SK-N-SH treated with all-trans-retinoic acid at 6 μM for 48 hours (cell line): ENCODE results near the gene SLC7A6OS.

Experiments
- ARNTL ChIP-seq: fragments of 450-650 bp; formaldehyde crosslinking; IDR thresholded peaks from 2 replicates; pipeline ENCODE4 v1.5.0; 2020; ENCODE audit warnings: low read depth, mild to moderate bottlenecking, moderate library complexity, borderline replicate concordance
- BACH2 ChIP-seq: fragments of 250-450 bp; sonication (Bioruptor Pico); IDR thresholded peaks from 2 replicates; pipeline ENCODE4 v1.9.0; 2021; ENCODE audit warnings: mild to moderate bottlenecking, borderline replicate concordance
- ESRRG ChIP-seq: fragments of 250-450 bp; sonication (Bioruptor Pico); IDR thresholded peaks from 2 replicates; pipeline ENCODE4 v1.6.1; 2021; ENCODE audit warnings: mild to moderate bottlenecking
- OSR1 ChIP-seq: fragments of 250-450 bp; sonication (Bioruptor Pico); IDR thresholded peaks from 2 replicates; pipeline ENCODE4 v1.8.0; 2022; ENCODE audit warnings: moderate library complexity, mild to moderate bottlenecking, inconsistent platforms
- PPARA ChIP-seq: fragments of 250-450 bp; sonication (Bioruptor Pico); IDR thresholded peaks from 2 replicates; pipeline ENCODE4 v1.5.0; 2020; ENCODE audit warnings: mild to moderate bottlenecking, borderline replicate concordance
- RARB ChIP-seq: fragments of 250-450 bp; sonication (Bioruptor Pico); IDR thresholded peaks from 2 replicates; pipeline ENCODE4 v1.8.0; 2021; ENCODE audit warnings: mild to moderate bottlenecking, moderate library complexity
- ZC3H10 ChIP-seq: fragments of 250-450 bp; sonication (Bioruptor Pico); IDR thresholded peaks from 2 replicates; pipeline ENCODE4 v1.5.1; 2021; ENCODE audit warnings: mild to moderate bottlenecking, moderate library complexity
- ZFP3 ChIP-seq: fragments of 250-450 bp; sonication (Bioruptor Pico); IDR thresholded peaks from 2 replicates; pipeline ENCODE4 v1.5.0; 2020; ENCODE audit warnings: mild to moderate bottlenecking, moderate library complexity
- ZFP30 ChIP-seq: fragments of 450-650 bp; formaldehyde crosslinking; IDR thresholded peaks from 2 replicates; pipeline ENCODE4 v1.5.0; 2022; ENCODE audit warnings: mild to moderate bottlenecking, moderate library complexity
- ZNF8 ChIP-seq: fragments of 450-650 bp; formaldehyde crosslinking; IDR thresholded peaks from 2 replicates; pipeline ENCODE4 v1.5.0; 2020; ENCODE audit warnings: mild to moderate bottlenecking, moderate library complexity
- TF ChIP-seq, protein P1 (sequence below): fragments of 250-450 bp; sonication (Bioruptor Pico); IDR thresholded peaks from 2 replicates; pipeline ENCODE4 v1.8.0; 2020; ENCODE audit warnings: mild to moderate bottlenecking, moderate library complexity, borderline replicate concordance
- TF ChIP-seq, protein P2 (sequence below): fragments of 250-450 bp; sonication (Bioruptor Pico); IDR thresholded peaks from 2 replicates; pipeline ENCODE4 v1.5.1; 2021; ENCODE audit warnings: mild to moderate bottlenecking, moderate library complexity
- TF ChIP-seq, protein P3 (sequence below): fragments of 250-450 bp; sonication (Bioruptor Pico); IDR thresholded peaks from 2 replicates; pipeline ENCODE4 v1.5.0; 2020; ENCODE audit warnings: mild to moderate bottlenecking, moderate library complexity
- TF ChIP-seq, protein P4 (sequence below): fragments of 250-450 bp; sonication (Bioruptor Pico); IDR thresholded peaks from 2 replicates; pipeline ENCODE4 v1.5.1; 2020; ENCODE audit warnings: low read depth, mild to moderate bottlenecking, moderate library complexity

DNA sequence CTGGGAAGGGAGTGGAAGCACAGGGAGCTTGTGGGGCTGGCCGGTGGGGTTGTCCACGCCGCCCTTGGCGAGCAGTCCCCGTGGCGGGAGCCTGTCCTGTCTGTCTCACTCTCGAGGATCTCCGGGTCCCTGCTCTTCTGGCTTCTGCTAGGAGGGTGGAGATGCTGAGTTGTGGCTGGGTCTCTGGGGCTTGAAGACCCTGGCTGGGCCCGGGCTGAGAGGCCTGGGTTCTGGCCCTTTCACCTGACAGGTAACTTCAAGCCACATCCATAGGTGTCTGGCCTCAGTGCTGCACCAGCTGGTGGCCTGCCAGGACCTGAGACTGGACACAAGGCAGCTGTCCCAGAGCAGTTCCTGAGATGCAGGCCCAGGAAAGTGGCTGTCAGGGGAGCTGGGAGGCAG lies 46.8 kb upstream of the SLC7A6OS start:
- TF ChIP-seq, protein P1, sequence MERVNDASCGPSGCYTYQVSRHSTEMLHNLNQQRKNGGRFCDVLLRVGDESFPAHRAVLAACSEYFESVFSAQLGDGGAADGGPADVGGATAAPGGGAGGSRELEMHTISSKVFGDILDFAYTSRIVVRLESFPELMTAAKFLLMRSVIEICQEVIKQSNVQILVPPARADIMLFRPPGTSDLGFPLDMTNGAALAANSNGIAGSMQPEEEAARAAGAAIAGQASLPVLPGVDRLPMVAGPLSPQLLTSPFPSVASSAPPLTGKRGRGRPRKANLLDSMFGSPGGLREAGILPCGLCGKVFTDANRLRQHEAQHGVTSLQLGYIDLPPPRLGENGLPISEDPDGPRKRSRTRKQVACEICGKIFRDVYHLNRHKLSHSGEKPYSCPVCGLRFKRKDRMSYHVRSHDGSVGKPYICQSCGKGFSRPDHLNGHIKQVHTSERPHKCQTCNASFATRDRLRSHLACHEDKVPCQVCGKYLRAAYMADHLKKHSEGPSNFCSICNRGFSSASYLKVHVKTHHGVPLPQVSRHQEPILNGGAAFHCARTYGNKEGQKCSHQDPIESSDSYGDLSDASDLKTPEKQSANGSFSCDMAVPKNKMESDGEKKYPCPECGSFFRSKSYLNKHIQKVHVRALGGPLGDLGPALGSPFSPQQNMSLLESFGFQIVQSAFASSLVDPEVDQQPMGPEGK (CRISPR knock-in tag): no peak
- TF ChIP-seq, protein P2, sequence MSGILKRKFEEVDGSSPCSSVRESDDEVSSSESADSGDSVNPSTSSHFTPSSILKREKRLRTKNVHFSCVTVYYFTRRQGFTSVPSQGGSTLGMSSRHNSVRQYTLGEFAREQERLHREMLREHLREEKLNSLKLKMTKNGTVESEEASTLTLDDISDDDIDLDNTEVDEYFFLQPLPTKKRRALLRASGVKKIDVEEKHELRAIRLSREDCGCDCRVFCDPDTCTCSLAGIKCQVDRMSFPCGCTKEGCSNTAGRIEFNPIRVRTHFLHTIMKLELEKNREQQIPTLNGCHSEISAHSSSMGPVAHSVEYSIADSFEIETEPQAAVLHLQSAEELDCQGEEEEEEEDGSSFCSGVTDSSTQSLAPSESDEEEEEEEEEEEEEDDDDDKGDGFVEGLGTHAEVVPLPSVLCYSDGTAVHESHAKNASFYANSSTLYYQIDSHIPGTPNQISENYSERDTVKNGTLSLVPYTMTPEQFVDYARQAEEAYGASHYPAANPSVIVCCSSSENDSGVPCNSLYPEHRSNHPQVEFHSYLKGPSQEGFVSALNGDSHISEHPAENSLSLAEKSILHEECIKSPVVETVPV (CRISPR knock-in tag): no peak
- no peak for TF ChIP-seq ZNF8 (CRISPR knock-in tag)
- no peak for TF ChIP-seq RARB
- no peak for TF ChIP-seq PPARA (CRISPR knock-in tag)
- TF ChIP-seq ZFP3 (CRISPR knock-in tag): no peak
- no peak for TF ChIP-seq ARNTL
- TF ChIP-seq ESRRG: no peak
- TF ChIP-seq, protein P3, sequence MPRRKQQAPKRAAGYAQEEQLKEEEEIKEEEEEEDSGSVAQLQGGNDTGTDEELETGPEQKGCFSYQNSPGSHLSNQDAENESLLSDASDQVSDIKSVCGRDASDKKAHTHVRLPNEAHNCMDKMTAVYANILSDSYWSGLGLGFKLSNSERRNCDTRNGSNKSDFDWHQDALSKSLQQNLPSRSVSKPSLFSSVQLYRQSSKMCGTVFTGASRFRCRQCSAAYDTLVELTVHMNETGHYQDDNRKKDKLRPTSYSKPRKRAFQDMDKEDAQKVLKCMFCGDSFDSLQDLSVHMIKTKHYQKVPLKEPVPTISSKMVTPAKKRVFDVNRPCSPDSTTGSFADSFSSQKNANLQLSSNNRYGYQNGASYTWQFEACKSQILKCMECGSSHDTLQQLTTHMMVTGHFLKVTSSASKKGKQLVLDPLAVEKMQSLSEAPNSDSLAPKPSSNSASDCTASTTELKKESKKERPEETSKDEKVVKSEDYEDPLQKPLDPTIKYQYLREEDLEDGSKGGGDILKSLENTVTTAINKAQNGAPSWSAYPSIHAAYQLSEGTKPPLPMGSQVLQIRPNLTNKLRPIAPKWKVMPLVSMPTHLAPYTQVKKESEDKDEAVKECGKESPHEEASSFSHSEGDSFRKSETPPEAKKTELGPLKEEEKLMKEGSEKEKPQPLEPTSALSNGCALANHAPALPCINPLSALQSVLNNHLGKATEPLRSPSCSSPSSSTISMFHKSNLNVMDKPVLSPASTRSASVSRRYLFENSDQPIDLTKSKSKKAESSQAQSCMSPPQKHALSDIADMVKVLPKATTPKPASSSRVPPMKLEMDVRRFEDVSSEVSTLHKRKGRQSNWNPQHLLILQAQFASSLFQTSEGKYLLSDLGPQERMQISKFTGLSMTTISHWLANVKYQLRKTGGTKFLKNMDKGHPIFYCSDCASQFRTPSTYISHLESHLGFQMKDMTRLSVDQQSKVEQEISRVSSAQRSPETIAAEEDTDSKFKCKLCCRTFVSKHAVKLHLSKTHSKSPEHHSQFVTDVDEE (CRISPR knock-in tag): no peak
- TF ChIP-seq ZFP30 (CRISPR knock-in tag): no peak
- TF ChIP-seq, protein P4, sequence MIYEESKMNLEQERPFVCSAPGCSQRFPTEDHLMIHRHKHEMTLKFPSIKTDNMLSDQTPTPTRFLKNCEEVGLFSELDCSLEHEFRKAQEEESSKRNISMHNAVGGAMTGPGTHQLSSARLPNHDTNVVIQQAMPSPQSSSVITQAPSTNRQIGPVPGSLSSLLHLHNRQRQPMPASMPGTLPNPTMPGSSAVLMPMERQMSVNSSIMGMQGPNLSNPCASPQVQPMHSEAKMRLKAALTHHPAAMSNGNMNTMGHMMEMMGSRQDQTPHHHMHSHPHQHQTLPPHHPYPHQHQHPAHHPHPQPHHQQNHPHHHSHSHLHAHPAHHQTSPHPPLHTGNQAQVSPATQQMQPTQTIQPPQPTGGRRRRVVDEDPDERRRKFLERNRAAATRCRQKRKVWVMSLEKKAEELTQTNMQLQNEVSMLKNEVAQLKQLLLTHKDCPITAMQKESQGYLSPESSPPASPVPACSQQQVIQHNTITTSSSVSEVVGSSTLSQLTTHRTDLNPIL (CRISPR knock-in tag): no peak
- TF ChIP-seq BACH2 (CRISPR knock-in tag): no peak
- TF ChIP-seq ZC3H10 (CRISPR knock-in tag): no peak
- no peak for TF ChIP-seq OSR1 (CRISPR knock-in tag)
